Esophagus muscularis mucosa (tissue), 3 donors: Measurements from ENCODE around the gene ADAMTS3.

Experiments used
- CTCF ChIP-seq, 3 experiments: fragments of 200-600 bp in 2 of 3; fragments of 450-650 bp in 1 of 3; sonication (generic) in 2 of 3; IDR thresholded peaks; one replicate each; pipeline ENCODE4 v1.5.1; 2017 to 2019; ENCODE audit warnings: antibody characterized with exemption in 3 of 3, mild to moderate bottlenecking in 2 of 3, moderate library complexity in 1 of 3
- POLR2A ChIP-seq: fragments of 450-650 bp; IDR thresholded peaks from one replicate; pipeline ENCODE4 v1.6.1; 2017; ENCODE audit warnings: antibody characterized with exemption, moderate library complexity, mild to moderate bottlenecking, low read depth
- POLR2AphosphoS5 ChIP-seq, 2 donors: sonication (generic); formaldehyde crosslinking; IDR thresholded peaks; one replicate each; pipeline ENCODE4 v1.6.1; 2017; ENCODE audit warnings: antibody characterized with exemption in 2 of 2

- TF ChIP-seq CTCF (IDR thresholded peaks at IDR 0.05) (no peak), POLR2A (no peak), POLR2AphosphoS5 (IDR thresholded peaks at IDR 0.05) (no peak)
These were observed 79.8 kb downstream of the ADAMTS3 start for GRCh38 chr4:72489267-72489666.
